ENCODE data around the gene KCNJ12. TPM values are rescaled to one million over a fixed set of nuclear protein-coding genes. Genes with fewer than 3 reads are reported as not detected.

The KCNJ12 gene
- total and polyA plus RNA-seq, 5 donors from 2014 or later: 0.15 TPM; not detected in 4

GRCh38 chr17:21388066-21388465 is 11.9 kb downstream of the KCNJ12 start:
- Histone ChIP-seq H3K9me3 (ENCODE audit: control insufficient read depth in 2 of 2, low read length in 2 of 2) (no peaks in the 10 kb centered on the region), H3K4me3 (ENCODE audit: low read depth, low read length) (no peak overlapping the region), H3K27ac (ENCODE audit: insufficient read depth, low read length, poor library complexity, severe bottlenecking) (no peak overlapping the region), H3K4me1 (ENCODE audit: control insufficient read depth, insufficient read depth, low read length, poor library complexity, severe bottlenecking) (no peaks in the 10 kb centered on the region), H3K27me3 (ENCODE audit: control insufficient read depth, insufficient read depth, low read length) (no peaks in the 10 kb centered on the region), H3K36me3 (ENCODE audit: control insufficient read depth, insufficient read depth, low read length) (no peaks in the 10 kb centered on the region)
- Mint-ChIP-seq H3K36me3 (no peaks in the 10 kb centered on the region), H3K27me3 (peaks cover 4% of the 10 kb centered on the region), H3K9me3 (no peaks in the 10 kb centered on the region), H3K4me3 (no peak overlapping the region), H3K4me1 (peaks cover 0 to 2% (median 0%) of the 10 kb centered on the region in 4 donors), H3K27ac (no peak overlapping the region)
- ATAC-seq (ENCODE audit: low read depth in 2 of 2) (no peak), DNase-seq (no peak)

GRCh38 chr17:21388944-21389343 is 12.8 kb downstream of the KCNJ12 start:
- H3K4me1 ChIP-seq (ENCODE audit: control insufficient read depth, insufficient read depth, low read length, poor library complexity, severe bottlenecking): no peaks in the 10 kb centered on the region
- no peak overlapping the region for H3K4me3 Mint-ChIP-seq
- peaks cover 4% of the 10 kb centered on the region for H3K27me3 Mint-ChIP-seq
- H3K36me3 ChIP-seq (ENCODE audit: control insufficient read depth, insufficient read depth, low read length): no peaks in the 10 kb centered on the region
- H3K27ac ChIP-seq (ENCODE audit: insufficient read depth, low read length, poor library complexity, severe bottlenecking): no peak overlapping the region
- H3K9me3 ChIP-seq (ENCODE audit: control insufficient read depth in 2 of 2, low read length in 2 of 2): no peaks in the 10 kb centered on the region
- H3K27me3 ChIP-seq (ENCODE audit: control insufficient read depth, insufficient read depth, low read length): no peaks in the 10 kb centered on the region
- no peak overlapping the region for H3K27ac Mint-ChIP-seq
- DNase-seq (no peak), ATAC-seq (ENCODE audit: low read depth in 2 of 2) (no peak)
- no peaks in the 10 kb centered on the region for H3K9me3 Mint-ChIP-seq
- peaks cover 0 to 2% (median 0%) of the 10 kb centered on the region in 4 donors for H3K4me1 Mint-ChIP-seq
- no peaks in the 10 kb centered on the region for H3K36me3 Mint-ChIP-seq
- H3K4me3 ChIP-seq (ENCODE audit: low read depth, low read length): no peak overlapping the region

GRCh38 chr17:21389394-21389793 is 13.2 kb downstream of the KCNJ12 start:
- DNase-seq: no peak
- Mint-ChIP-seq H3K4me3 (no peak overlapping the region), H3K36me3 (no peaks in the 10 kb centered on the region), H3K4me1 (peaks cover 0 to 2% (median 0%) of the 10 kb centered on the region in 4 donors), H3K27ac (no peak overlapping the region), H3K9me3 (no peaks in the 10 kb centered on the region), H3K27me3 (peaks cover 4% of the 10 kb centered on the region)
- no peak for ATAC-seq (ENCODE audit: low read depth in 2 of 2)
- Histone ChIP-seq H3K4me3 (ENCODE audit: low read depth, low read length) (no peak overlapping the region), H3K4me1 (ENCODE audit: control insufficient read depth, insufficient read depth, low read length, poor library complexity, severe bottlenecking) (no peaks in the 10 kb centered on the region), H3K36me3 (ENCODE audit: control insufficient read depth, insufficient read depth, low read length) (no peaks in the 10 kb centered on the region), H3K9me3 (ENCODE audit: control insufficient read depth in 2 of 2, low read length in 2 of 2) (no peaks in the 10 kb centered on the region), H3K27me3 (ENCODE audit: control insufficient read depth, insufficient read depth, low read length) (no peaks in the 10 kb centered on the region), H3K27ac (ENCODE audit: insufficient read depth, low read length, poor library complexity, severe bottlenecking) (no peak overlapping the region)

DNA sequence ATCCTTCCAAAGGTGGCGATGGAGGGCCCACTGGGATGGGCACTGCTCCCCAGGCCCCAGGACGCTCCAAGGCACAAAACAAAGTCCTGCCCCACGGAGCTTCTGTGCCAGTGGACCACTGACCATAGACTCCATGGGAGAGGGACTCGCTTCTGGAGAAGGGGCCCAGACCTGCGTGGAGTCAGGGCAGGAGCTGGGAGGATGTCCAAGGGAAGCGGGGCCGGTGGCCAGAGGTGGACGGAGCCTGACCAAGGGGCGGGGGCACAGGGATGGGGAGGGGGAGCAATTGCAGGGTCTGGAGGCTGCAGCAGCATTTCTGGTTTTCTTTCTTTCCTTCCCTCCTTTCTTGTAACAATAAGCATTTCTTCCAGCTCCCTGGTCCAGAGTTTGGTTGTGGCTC is 14.1 kb downstream of the KCNJ12 start:
- ATAC-seq (ENCODE audit: low read depth in 2 of 2) (no peak), DNase-seq (no peak)
- H3K4me1 Mint-ChIP-seq: peaks cover 0 to 2% (median 0%) of the 10 kb centered on the region in 4 donors
- Histone ChIP-seq H3K27me3 (ENCODE audit: control insufficient read depth, insufficient read depth, low read length) (no peaks in the 10 kb centered on the region), H3K4me1 (ENCODE audit: control insufficient read depth, insufficient read depth, low read length, poor library complexity, severe bottlenecking) (no peaks in the 10 kb centered on the region), H3K27ac (ENCODE audit: insufficient read depth, low read length, poor library complexity, severe bottlenecking) (no peak overlapping the region), H3K4me3 (ENCODE audit: low read depth, low read length) (no peak overlapping the region), H3K9me3 (ENCODE audit: control insufficient read depth in 2 of 2, low read length in 2 of 2) (no peaks in the 10 kb centered on the region), H3K36me3 (ENCODE audit: control insufficient read depth, insufficient read depth, low read length) (no peaks in the 10 kb centered on the region)
- H3K27ac Mint-ChIP-seq: no peak overlapping the region
- no peak overlapping the region for H3K4me3 Mint-ChIP-seq
- no peaks in the 10 kb centered on the region for H3K36me3 Mint-ChIP-seq
- no peaks in the 10 kb centered on the region for H3K9me3 Mint-ChIP-seq
- peaks cover 4% of the 10 kb centered on the region for H3K27me3 Mint-ChIP-seq

GRCh38 chr17:21392266-21392665 is 16.1 kb downstream of the KCNJ12 start:
- Mint-ChIP-seq H3K27me3 (no peaks in the 10 kb centered on the region), H3K36me3 (no peaks in the 10 kb centered on the region), H3K4me3 (no peak overlapping the region), H3K9me3 (no peaks in the 10 kb centered on the region), H3K4me1 (peaks cover 0 to 2% (median 0%) of the 10 kb centered on the region in 4 donors), H3K27ac (no peak overlapping the region)
- Histone ChIP-seq H3K4me1 (ENCODE audit: control insufficient read depth, insufficient read depth, low read length, poor library complexity, severe bottlenecking) (no peaks in the 10 kb centered on the region), H3K9me3 (ENCODE audit: control insufficient read depth in 2 of 2, low read length in 2 of 2) (no peaks in the 10 kb centered on the region), H3K36me3 (ENCODE audit: control insufficient read depth, insufficient read depth, low read length) (no peaks in the 10 kb centered on the region), H3K27ac (ENCODE audit: insufficient read depth, low read length, poor library complexity, severe bottlenecking) (no peak overlapping the region), H3K27me3 (ENCODE audit: control insufficient read depth, insufficient read depth, low read length) (no peaks in the 10 kb centered on the region), H3K4me3 (ENCODE audit: low read depth, low read length) (no peak overlapping the region)
- ATAC-seq (ENCODE audit: low read depth in 2 of 2) (no peak), DNase-seq (no peak)

- Mint-ChIP-seq H3K27ac (peak overlapping the region in 2 of 3 donors; percentile 63 to 80), H3K4me1 (peaks cover 0 to 2% (median 0%) of the 10 kb centered on the region in 4 donors), H3K9me3 (no peaks in the 10 kb centered on the region), H3K4me3 (no peak overlapping the region), H3K27me3 (no peaks in the 10 kb centered on the region), H3K36me3 (no peaks in the 10 kb centered on the region)
- Histone ChIP-seq H3K27me3 (ENCODE audit: control insufficient read depth, insufficient read depth, low read length) (no peaks in the 10 kb centered on the region), H3K9me3 (ENCODE audit: control insufficient read depth in 2 of 2, low read length in 2 of 2) (no peaks in the 10 kb centered on the region), H3K27ac (ENCODE audit: insufficient read depth, low read length, poor library complexity, severe bottlenecking) (no peak overlapping the region), H3K4me3 (ENCODE audit: low read depth, low read length) (no peak overlapping the region), H3K36me3 (ENCODE audit: control insufficient read depth, insufficient read depth, low read length) (no peaks in the 10 kb centered on the region), H3K4me1 (ENCODE audit: control insufficient read depth, insufficient read depth, low read length, poor library complexity, severe bottlenecking) (no peaks in the 10 kb centered on the region)
- ATAC-seq (ENCODE audit: low read depth in 2 of 2): no peak
- DNase-seq: no peak
Measured at GRCh38 chr17:21394265-21394664, 18.1 kb downstream of the KCNJ12 start.

DNA sequence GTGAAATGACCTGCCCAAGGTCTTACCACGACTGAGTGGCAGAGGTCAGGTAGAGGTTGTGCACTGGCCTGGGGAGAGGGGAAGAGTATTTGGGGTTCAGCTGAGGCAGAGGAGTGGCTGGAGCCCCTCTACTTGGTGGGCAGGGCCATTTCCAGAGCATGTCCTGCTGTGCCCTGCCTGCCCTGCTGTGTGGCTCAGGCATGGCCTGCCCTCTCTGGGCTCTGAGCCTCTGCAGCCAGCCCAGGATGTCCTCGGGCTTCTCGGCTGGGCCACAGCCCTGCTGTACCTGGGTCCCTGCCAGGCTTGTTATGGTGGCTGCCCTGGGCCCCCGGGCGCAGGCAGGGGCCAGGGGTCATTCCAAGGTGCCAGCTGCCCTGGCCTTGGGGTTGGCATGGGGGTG is 19.6 kb downstream of the KCNJ12 start:
- H3K27ac ChIP-seq (ENCODE audit: insufficient read depth, low read length, poor library complexity, severe bottlenecking): no peak overlapping the region
- H3K4me3 ChIP-seq (ENCODE audit: low read depth, low read length): no peak overlapping the region
- DNase-seq: no peak
- H3K4me3 Mint-ChIP-seq: no peak overlapping the region
- no peaks in the 10 kb centered on the region for H3K27me3 ChIP-seq (ENCODE audit: control insufficient read depth, insufficient read depth, low read length)
- ATAC-seq (ENCODE audit: low read depth in 2 of 2): no peak
- H3K36me3 ChIP-seq (ENCODE audit: control insufficient read depth, insufficient read depth, low read length): no peaks in the 10 kb centered on the region
- no peak overlapping the region for H3K27ac Mint-ChIP-seq
- no peaks in the 10 kb centered on the region for H3K4me1 ChIP-seq (ENCODE audit: control insufficient read depth, insufficient read depth, low read length, poor library complexity, severe bottlenecking)
- H3K9me3 ChIP-seq (ENCODE audit: control insufficient read depth in 2 of 2, low read length in 2 of 2): no peaks in the 10 kb centered on the region
- H3K36me3 Mint-ChIP-seq: no peaks in the 10 kb centered on the region
- no peaks in the 10 kb centered on the region for H3K27me3 Mint-ChIP-seq
- H3K9me3 Mint-ChIP-seq: no peaks in the 10 kb centered on the region
- peaks cover 0 to 2% (median 0%) of the 10 kb centered on the region in 4 donors for H3K4me1 Mint-ChIP-seq

- H3K27ac ChIP-seq (ENCODE audit: insufficient read depth, low read length, poor library complexity, severe bottlenecking): no peak overlapping the region
- H3K27ac Mint-ChIP-seq: no peak overlapping the region
Measured at GRCh38 chr17:21396237-21396636, 20.1 kb downstream of the KCNJ12 start.

More at GRCh38 chr17:21396237-21396636, 20.1 kb downstream of the KCNJ12 start:
- Histone ChIP-seq H3K36me3 (ENCODE audit: control insufficient read depth, insufficient read depth, low read length) (no peaks in the 10 kb centered on the region), H3K4me3 (ENCODE audit: low read depth, low read length) (no peak overlapping the region), H3K27me3 (ENCODE audit: control insufficient read depth, insufficient read depth, low read length) (no peaks in the 10 kb centered on the region), H3K4me1 (ENCODE audit: control insufficient read depth, insufficient read depth, low read length, poor library complexity, severe bottlenecking) (no peaks in the 10 kb centered on the region), H3K9me3 (ENCODE audit: control insufficient read depth in 2 of 2, low read length in 2 of 2) (no peaks in the 10 kb centered on the region)
- Mint-ChIP-seq H3K9me3 (no peaks in the 10 kb centered on the region), H3K4me1 (peaks cover 0 to 2% (median 0%) of the 10 kb centered on the region in 4 donors), H3K4me3 (no peak overlapping the region), H3K36me3 (no peaks in the 10 kb centered on the region), H3K27me3 (no peaks in the 10 kb centered on the region)
- ATAC-seq (ENCODE audit: low read depth in 2 of 2) (no peak), DNase-seq (no peak)

Measured in CD4-positive, CD25-positive, alpha-beta regulatory T cell (primary cell).